Gastroesophageal sphincter (tissue), 4 donors: Measurements from ENCODE around the gene ATP6V0A1. TPM values are rescaled to one million over a fixed set of nuclear protein-coding genes. Genes with fewer than 3 reads are reported as not detected.

Source experiments
- ATAC-seq: fragments of 150-250 bp; one replicate; pipeline ENCODE4 v1.9.1; 2016; ENCODE audit warnings: mild to moderate bottlenecking, moderate library complexity
- H3K27ac ChIP-seq, 4 donors: fragments of 200-600 bp; sonication (generic) in 3 of 4; 1 replicate in 3 of 4; 2 replicates in 1 of 4; pipeline ENCODE4 v1.5.1; 2016 to 2019
- H3K27me3 ChIP-seq: fragments of 200-600 bp; sonication (generic); one replicate; pipeline ENCODE4 v1.5.1; 2019
- H3K36me3 ChIP-seq, 2 donors: fragments of 200-600 bp; sonication (generic); one replicate each; pipeline ENCODE4 v1.5.1; 2019; ENCODE audit warnings: control low read depth in 1 of 2
- H3K4me1 ChIP-seq, 3 donors: fragments of 200-600 bp; sonication (generic); 1 replicate in 2 of 3; 2 replicates in 1 of 3; pipeline ENCODE4 v1.5.1; 2016 to 2019; ENCODE audit warnings: control low read depth in 2 of 3
- H3K4me3 ChIP-seq, 2 donors: fragments of 200-600 bp; sonication (generic); one replicate each; pipeline ENCODE4 v1.5.1; 2019; ENCODE audit warnings: mild to moderate bottlenecking in 1 of 2, moderate library complexity in 1 of 2
- H3K9me3 ChIP-seq, 3 donors: fragments of 200-600 bp; sonication (generic); one replicate each; pipeline ENCODE4 v1.5.1; 2017 to 2019; ENCODE audit warnings: control low read depth in 2 of 3
- EP300 ChIP-seq: sonication (generic); formaldehyde crosslinking; IDR thresholded peaks from one replicate; pipeline ENCODE4 v1.6.1; 2017; ENCODE audit warnings: antibody characterized with exemption, mild to moderate bottlenecking
- POLR2A ChIP-seq, 2 donors: fragments of 450-650 bp; IDR thresholded peaks; one replicate each; pipeline ENCODE4 v1.6.1; 2017; ENCODE audit warnings: antibody characterized with exemption in 2 of 2, mild to moderate bottlenecking in 2 of 2, moderate library complexity in 1 of 2
- POLR2AphosphoS5 ChIP-seq: sonication (generic); formaldehyde crosslinking; IDR thresholded peaks from one replicate; pipeline ENCODE4 v1.6.1; 2017; ENCODE audit warnings: antibody characterized with exemption
- WGBS, 2 donors: methylation state at CpG; one replicate each; pipeline ENCODE4 v1.1.5; 2018; ENCODE audit warnings: low coverage in 1 of 2; 5-methylcytosine and 5-hydroxymethylcytosine counted together
- total RNA-seq, 4 donors: library from RNA; depleted of rRNA; stranded (reverse); fragments of >200 nt; gene quantifications; one replicate each; pipeline ENCODE4 v1.1.0, GENCODE V29; 2016
- TF ChIP-seq, protein P1 (sequence below), 4 experiments: fragments of 200-600 bp in 2 of 4; fragments of 450-650 bp in 2 of 4; sonication (generic) in 1 of 4; IDR thresholded peaks; one replicate each; pipeline ENCODE4 v1.5.1; 2017 to 2019; ENCODE audit warnings: antibody characterized with exemption in 4 of 4, mild to moderate bottlenecking in 2 of 4, moderate library complexity in 2 of 4

ATP6V0A1 gene
- total RNA-seq, 4 donors from 2014 or later: 47.5 to 84.5 (median 65.4) TPM

DNA sequence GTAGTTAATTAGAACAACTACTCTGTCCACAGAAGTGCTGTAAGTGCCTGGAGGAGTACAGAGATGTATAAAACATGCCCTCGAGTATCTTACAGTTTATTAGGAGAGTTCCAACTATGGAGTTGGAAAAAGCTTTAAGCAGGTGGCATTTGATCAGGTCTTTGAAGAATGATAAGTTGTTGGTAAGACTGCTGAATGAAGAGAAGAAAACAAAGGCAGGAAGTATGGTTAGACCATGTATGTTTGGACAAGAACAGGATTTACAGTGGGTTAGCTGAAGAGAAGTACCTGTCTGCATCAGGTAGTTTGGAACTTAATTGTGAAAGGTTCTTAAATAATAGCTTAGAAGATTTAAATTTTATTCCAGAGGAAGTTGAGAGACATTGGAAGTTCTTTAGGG lies 29.4 kb downstream of the ATP6V0A1 start:
- Histone ChIP-seq H3K9me3 (no peaks in the 10 kb centered on the region), H3K36me3 (peaks cover 3 to 100% of the 10 kb centered on the region in 2 donors), H3K4me1 (peaks cover 0 to 15% (median 0%) of the 10 kb centered on the region in 3 donors), H3K27me3 (no peaks in the 10 kb centered on the region), H3K27ac (no peak overlapping the region), H3K4me3 (no peak overlapping the region)
- WGBS, 2 donors: 100% methylated on average over 1 of the region's 1 CpG; no CpG with 5 or more reads in 1 of the 2 donors
- TF ChIP-seq EP300 (no peak), POLR2A (IDR thresholded peaks at IDR 0.05) (no peak), POLR2AphosphoS5 (no peak)
- TF ChIP-seq, protein P1, sequence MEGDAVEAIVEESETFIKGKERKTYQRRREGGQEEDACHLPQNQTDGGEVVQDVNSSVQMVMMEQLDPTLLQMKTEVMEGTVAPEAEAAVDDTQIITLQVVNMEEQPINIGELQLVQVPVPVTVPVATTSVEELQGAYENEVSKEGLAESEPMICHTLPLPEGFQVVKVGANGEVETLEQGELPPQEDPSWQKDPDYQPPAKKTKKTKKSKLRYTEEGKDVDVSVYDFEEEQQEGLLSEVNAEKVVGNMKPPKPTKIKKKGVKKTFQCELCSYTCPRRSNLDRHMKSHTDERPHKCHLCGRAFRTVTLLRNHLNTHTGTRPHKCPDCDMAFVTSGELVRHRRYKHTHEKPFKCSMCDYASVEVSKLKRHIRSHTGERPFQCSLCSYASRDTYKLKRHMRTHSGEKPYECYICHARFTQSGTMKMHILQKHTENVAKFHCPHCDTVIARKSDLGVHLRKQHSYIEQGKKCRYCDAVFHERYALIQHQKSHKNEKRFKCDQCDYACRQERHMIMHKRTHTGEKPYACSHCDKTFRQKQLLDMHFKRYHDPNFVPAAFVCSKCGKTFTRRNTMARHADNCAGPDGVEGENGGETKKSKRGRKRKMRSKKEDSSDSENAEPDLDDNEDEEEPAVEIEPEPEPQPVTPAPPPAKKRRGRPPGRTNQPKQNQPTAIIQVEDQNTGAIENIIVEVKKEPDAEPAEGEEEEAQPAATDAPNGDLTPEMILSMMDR (IDR thresholded peaks at IDR 0.05): no peak
- ATAC-seq: no peak

DNA sequence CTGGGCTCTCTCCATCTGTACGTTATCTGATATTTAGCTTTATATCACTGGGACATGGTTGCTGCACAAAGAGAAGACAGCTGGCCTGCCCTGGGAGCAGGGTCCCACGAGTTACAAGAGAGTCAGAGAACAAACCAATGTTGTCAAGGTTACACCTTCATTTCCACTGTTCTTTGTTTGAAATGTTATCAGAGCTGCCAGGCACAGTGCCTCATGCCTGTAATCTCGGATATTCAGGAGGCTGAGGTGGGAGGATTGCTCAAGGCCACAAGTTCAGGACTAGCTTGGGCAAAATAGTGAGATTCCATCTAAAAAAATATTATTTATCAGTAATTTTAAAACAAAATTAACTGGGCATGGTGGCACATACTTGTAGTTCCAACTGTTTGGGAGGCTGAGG lies 34.6 kb downstream of the ATP6V0A1 start:
- H3K36me3 ChIP-seq: peaks cover 3 to 100% of the 10 kb centered on the region in 2 donors
- 70 to 94% methylated on average over 2 to 3 of the region's 3 CpGs for WGBS, 2 donors
- H3K9me3 ChIP-seq: no peaks in the 10 kb centered on the region
- H3K27ac ChIP-seq: no peak overlapping the region
- no peaks in the 10 kb centered on the region for H3K4me1 ChIP-seq
- TF ChIP-seq, protein P1 (IDR thresholded peaks at IDR 0.05): no peak
- TF ChIP-seq POLR2AphosphoS5: no peak
- TF ChIP-seq POLR2A (IDR thresholded peaks at IDR 0.05): no peak
- H3K4me3 ChIP-seq: no peak overlapping the region
- ATAC-seq: no peak
- no peaks in the 10 kb centered on the region for H3K27me3 ChIP-seq

DNA sequence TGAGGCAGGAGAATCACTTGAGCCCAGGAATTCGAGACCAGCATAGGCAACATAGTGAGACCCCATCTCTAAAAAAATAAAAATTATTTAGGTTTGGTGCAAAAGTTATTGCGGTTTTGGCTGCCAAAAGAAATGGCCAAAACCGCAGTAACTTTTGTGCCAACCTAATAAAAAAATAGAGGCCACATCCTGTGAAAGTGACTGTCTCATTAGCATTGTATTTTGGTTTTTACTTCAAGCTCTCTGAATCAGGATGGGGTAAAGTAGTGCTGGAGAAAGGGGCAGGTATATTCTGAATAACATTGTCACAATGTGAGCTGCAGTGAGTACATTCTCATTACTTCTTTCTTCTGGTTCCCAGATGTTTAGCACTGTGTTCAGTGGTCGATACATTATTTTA lies 36.0 kb downstream of the ATP6V0A1 start:
- H3K4me1 ChIP-seq: no peaks in the 10 kb centered on the region
- WGBS, 2 donors: 59 to 83% methylated on average over 2 to 4 of the region's 4 CpGs
- no peak overlapping the region for H3K27ac ChIP-seq
- ATAC-seq: no peak
- no peaks in the 10 kb centered on the region for H3K27me3 ChIP-seq
- no peaks in the 10 kb centered on the region for H3K9me3 ChIP-seq
- TF ChIP-seq POLR2AphosphoS5 (no peak), EP300 (no peak), POLR2A (IDR thresholded peaks at IDR 0.05) (no peak)
- TF ChIP-seq, protein P1 (IDR thresholded peaks at IDR 0.05): no peak
- peaks cover 3 to 100% of the 10 kb centered on the region in 2 donors for H3K36me3 ChIP-seq
- H3K4me3 ChIP-seq: no peak overlapping the region

DNA sequence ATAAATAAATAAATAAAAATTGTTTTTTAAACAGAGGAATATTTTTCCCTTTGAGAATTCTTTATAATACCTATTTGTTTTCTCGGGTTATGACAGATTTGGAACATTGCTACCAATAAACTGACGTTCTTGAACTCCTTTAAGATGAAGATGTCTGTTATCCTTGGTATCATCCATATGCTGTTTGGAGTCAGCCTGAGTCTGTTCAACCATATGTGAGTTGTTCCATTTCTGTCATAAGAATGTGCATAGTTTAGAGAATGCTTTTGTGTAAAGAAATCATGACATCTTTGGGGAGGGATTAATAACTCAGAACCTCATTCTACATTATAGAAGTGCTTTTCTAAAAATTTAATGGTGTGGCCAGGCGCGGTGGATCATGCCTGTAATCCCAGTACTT lies 40.1 kb downstream of the ATP6V0A1 start:
- Histone ChIP-seq H3K9me3 (no peaks in the 10 kb centered on the region), H3K36me3 (peaks cover 0 to 100% of the 10 kb centered on the region in 2 donors), H3K27ac (no peak overlapping the region), H3K4me1 (no peaks in the 10 kb centered on the region), H3K4me3 (no peak overlapping the region), H3K27me3 (no peaks in the 10 kb centered on the region)
- WGBS, 2 donors: 58 to 88% methylated on average over 1 to 3 of the region's 4 CpGs
- no peak for ATAC-seq
- TF ChIP-seq POLR2A (IDR thresholded peaks at IDR 0.05) (no peak), EP300 (no peak), POLR2AphosphoS5 (no peak)
- TF ChIP-seq, protein P1 (IDR thresholded peaks at IDR 0.05): no peak

DNA sequence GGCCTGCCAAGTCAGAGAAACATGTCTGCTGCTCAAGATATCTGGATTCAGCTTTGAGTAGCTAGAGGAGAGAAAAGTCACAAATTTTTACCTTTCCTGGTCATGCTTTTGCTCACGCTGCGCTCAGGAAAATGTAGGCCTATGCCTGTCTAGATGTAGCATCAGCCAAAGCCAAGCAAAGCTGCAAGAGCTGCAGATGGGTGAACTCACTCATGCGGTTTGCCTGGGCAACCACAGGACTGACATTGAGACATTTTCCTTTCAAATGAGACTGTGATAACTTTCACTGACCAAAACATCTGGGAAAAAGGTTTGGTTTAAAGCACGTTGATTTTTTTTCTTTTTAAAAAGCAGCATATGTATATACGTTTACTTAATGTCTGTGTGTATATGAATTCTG lies 43.4 kb downstream of the ATP6V0A1 start:
- TF ChIP-seq POLR2A (IDR thresholded peaks at IDR 0.05) (no peak), EP300 (no peak), POLR2AphosphoS5 (no peak)
- TF ChIP-seq, protein P1 (IDR thresholded peaks at IDR 0.05): no peak
- WGBS, 2 donors: 73 to 79% methylated on average over 4 to 5 of the region's 5 CpGs

More for the DNA sequence above, 43.4 kb downstream of the ATP6V0A1 start:
- H3K27ac ChIP-seq: no peak overlapping the region
- peaks cover 0 to 3% (median 0%) of the 10 kb centered on the region in 3 donors for H3K4me1 ChIP-seq
- no peaks in the 10 kb centered on the region for H3K27me3 ChIP-seq
- no peaks in the 10 kb centered on the region for H3K9me3 ChIP-seq
- no peak for ATAC-seq
- no peak overlapping the region for H3K4me3 ChIP-seq
- H3K36me3 ChIP-seq: peaks cover 0 to 100% of the 10 kb centered on the region in 2 donors
